ENCODE data around the gene GJC2. TPM values are rescaled to one million over a fixed set of nuclear protein-coding genes. Genes with fewer than 3 reads are reported as not detected.

GJC2 gene
- total RNA-seq, 1 experiment from 2014 or later, result 1.6 TPM

DNA sequence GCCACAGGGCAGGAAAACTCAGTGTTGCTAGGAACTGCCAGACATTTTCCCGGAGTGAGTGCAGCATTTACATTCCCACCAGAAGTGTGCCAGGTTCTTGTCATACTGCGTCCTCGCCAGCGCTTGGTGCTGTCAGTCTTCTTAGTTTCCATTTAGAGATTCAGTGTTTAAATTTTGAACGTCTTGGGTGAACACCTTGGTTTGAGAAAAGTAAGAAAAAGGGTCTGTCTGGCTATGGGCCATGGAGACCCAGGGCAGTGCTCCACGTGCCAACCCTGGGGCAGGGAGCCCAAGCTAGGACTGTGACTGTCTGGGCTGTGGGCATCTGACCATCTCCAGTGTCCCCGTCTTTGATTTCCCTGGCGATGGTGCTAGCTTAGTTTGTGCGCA lies 31.9 kb downstream of the GJC2 start:
- no peak overlapping the region for H3K4me2 ChIP-seq (ENCODE audit: insufficient read depth, insufficient read length, low read length)
- H3K23ac ChIP-seq (ENCODE audit: insufficient read length, low read depth, low read length), result no peak overlapping the region
- H4K5ac ChIP-seq (ENCODE audit: insufficient read length, low read depth, low read length), result no peak overlapping the region
- no peak overlapping the region for H2BK20ac ChIP-seq (ENCODE audit: low read depth, low read length, poor library complexity, severe bottlenecking)
- no peaks in the 10 kb centered on the region for H3K9me3 Mint-ChIP-seq
- no peaks in the 10 kb centered on the region for H3K4me1 Mint-ChIP-seq
- no peaks in the 10 kb centered on the region; a peak in 1 of 7 replicates for H3K36me3 Mint-ChIP-seq (ENCODE audit: insufficient read depth in 1 of 3, low read depth in 3 of 3)
- H2AK5ac ChIP-seq (ENCODE audit: insufficient read length, low read length), result no peak overlapping the region
- no peak overlapping the region for H3K18ac ChIP-seq (ENCODE audit: insufficient read length, low read depth, low read length)
- no peak overlapping the region for H2BK15ac ChIP-seq (ENCODE audit: low read depth, low read length)
- no peaks in the 10 kb centered on the region for H4K20me1 ChIP-seq (ENCODE audit: control insufficient read depth, insufficient read depth, insufficient read length)
- no peak overlapping the region for H3K14ac ChIP-seq (ENCODE audit: insufficient read depth, low read length)
- H3K27me3 Mint-ChIP-seq (ENCODE audit: low read depth), result no peaks in the 10 kb centered on the region; the same call in 1 of the 2 replicates
- no peaks in the 10 kb centered on the region for H3K27me3 ChIP-seq (ENCODE audit: insufficient read depth, low read length)
- no peak overlapping the region for H4K8ac ChIP-seq (replicated peaks; ENCODE audit: insufficient read length, low read depth, low read length)
- H3K23me2 ChIP-seq (ENCODE audit: insufficient read length, low read depth, low read length, poor library complexity, severe bottlenecking), result no peaks in the 10 kb centered on the region
- no peak overlapping the region for H3T11ph ChIP-seq (ENCODE audit: low read length)
- no peak overlapping the region for H3K9ac ChIP-seq (ENCODE audit: extremely low read depth, insufficient read length, low read length)
- no peak overlapping the region for H3K56ac ChIP-seq (ENCODE audit: insufficient read length, low read depth, low read length)
- H3K79me1 ChIP-seq (ENCODE audit: insufficient read depth, low read depth, low read length, poor library complexity, severe bottlenecking), result no peaks in the 10 kb centered on the region
- H3K4me1 ChIP-seq (ENCODE audit: insufficient read depth, low read length), result no peaks in the 10 kb centered on the region
- H2BK5ac ChIP-seq (ENCODE audit: insufficient read length, low read length), result no peak overlapping the region
- H3K27ac ChIP-seq (ENCODE audit: insufficient read length, low read depth, low read length), result no peak overlapping the region
- H3K4me3 Mint-ChIP-seq, result no peak overlapping the region
- no peak overlapping the region for H3K4ac ChIP-seq (ENCODE audit: low read depth, low read length)
- H2AFZ ChIP-seq (ENCODE audit: low read length), result no peak overlapping the region
- no peaks in the 10 kb centered on the region for H3K79me2 ChIP-seq (ENCODE audit: insufficient read depth, low read length)
- no peak for TF ChIP-seq CTCF (conservative IDR thresholded peaks at IDR 0.05)
- WGBS (ENCODE audit: extremely low coverage, insufficient read length, low lambda C conversion rate), result no CpG with 5 or more reads among the region's 9 CpGs
- no peaks in the 10 kb centered on the region for H3K9me3 ChIP-seq (ENCODE audit: control insufficient read depth, low read depth, low read length)
- no peak overlapping the region for H2BK12ac ChIP-seq (ENCODE audit: insufficient read length, low read depth, low read length)
- no peak overlapping the region for H2BK120ac ChIP-seq (ENCODE audit: low read depth, low read length, poor library complexity, severe bottlenecking)
- no peak for DNase-seq
- H4K91ac ChIP-seq (ENCODE audit: insufficient read length, low read depth, low read length), result no peak overlapping the region
- no peak overlapping the region for H3K27ac Mint-ChIP-seq

Measured in H9 (cell line).